ENCODE data around the gene GLRX2. TPM values are rescaled to one million over a fixed set of nuclear protein-coding genes. Genes with fewer than 3 reads are reported as not detected.
A peak's percentile ranks its signal among the peaks of the same experiment; 100 is the strongest.

Gene GLRX2
- total RNA-seq, 4 donors from 2014 or later, result 1.0 to 10.8 (median 6.6) TPM

DNA sequence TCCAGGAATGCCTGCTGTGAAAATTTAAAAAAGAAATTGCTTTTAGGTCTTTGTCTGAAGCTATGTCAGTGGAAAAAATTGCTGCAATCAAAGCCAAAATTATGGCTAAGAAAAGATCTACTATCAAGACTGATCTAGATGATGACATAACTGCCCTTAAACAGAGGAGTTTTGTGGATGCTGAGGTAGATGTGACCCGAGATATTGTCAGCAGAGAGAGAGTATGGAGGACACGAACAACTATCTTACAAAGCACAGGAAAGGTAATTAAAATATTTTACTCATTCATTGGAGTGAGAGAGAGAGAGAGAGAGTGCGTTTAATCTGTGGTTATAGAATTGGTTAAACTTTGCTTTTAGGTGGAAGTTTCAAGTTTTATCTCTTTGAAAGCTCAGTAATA lies 36.6 kb upstream of the GLRX2 start:
- Histone ChIP-seq H3K27ac (no peak overlapping the region), H3K36me3 (no peaks in the 10 kb centered on the region), H3K4me3 (no peak overlapping the region), H3K4me1 (no peaks in the 10 kb centered on the region), H3K27me3 (no peaks in the 10 kb centered on the region), H3K9me3 (no peaks in the 10 kb centered on the region)
- intact Hi-C loops (cut with DNase I; ENCODE audit: low total_unique reads), result no loop called here
- no peak for DNase-seq
- TF ChIP-seq POLR2A (IDR thresholded peaks at IDR 0.05), result no peak
- TF ChIP-seq, protein P1, sequence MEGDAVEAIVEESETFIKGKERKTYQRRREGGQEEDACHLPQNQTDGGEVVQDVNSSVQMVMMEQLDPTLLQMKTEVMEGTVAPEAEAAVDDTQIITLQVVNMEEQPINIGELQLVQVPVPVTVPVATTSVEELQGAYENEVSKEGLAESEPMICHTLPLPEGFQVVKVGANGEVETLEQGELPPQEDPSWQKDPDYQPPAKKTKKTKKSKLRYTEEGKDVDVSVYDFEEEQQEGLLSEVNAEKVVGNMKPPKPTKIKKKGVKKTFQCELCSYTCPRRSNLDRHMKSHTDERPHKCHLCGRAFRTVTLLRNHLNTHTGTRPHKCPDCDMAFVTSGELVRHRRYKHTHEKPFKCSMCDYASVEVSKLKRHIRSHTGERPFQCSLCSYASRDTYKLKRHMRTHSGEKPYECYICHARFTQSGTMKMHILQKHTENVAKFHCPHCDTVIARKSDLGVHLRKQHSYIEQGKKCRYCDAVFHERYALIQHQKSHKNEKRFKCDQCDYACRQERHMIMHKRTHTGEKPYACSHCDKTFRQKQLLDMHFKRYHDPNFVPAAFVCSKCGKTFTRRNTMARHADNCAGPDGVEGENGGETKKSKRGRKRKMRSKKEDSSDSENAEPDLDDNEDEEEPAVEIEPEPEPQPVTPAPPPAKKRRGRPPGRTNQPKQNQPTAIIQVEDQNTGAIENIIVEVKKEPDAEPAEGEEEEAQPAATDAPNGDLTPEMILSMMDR (IDR thresholded peaks at IDR 0.05), result no peak

DNA sequence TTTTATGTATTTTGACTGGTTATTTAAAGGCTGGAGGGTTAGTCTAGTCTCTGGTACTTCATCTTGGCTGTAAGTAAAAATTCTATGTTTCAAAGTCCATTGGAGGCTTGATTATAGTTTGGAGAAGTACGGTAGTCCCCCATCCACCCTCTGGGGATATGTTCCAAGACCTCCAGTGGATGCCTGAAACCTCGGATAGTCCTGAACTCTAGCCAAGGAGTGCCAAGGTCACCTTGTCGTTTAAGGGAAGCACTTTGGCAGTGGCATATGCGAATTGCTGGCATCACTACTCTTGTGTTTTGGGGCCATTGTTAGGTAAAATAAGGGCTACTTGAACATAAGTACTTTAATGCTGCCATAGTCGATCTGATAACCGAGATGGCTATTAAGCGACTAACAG lies 35.0 kb upstream of the GLRX2 start:
- intact Hi-C loops (cut with DNase I; ENCODE audit: low total_unique reads), result no loop called here
- Histone ChIP-seq H3K36me3 (no peaks in the 10 kb centered on the region), H3K27ac (no peak overlapping the region), H3K4me1 (no peaks in the 10 kb centered on the region), H3K27me3 (no peaks in the 10 kb centered on the region), H3K4me3 (no peak overlapping the region), H3K9me3 (no peaks in the 10 kb centered on the region)
- TF ChIP-seq POLR2A (IDR thresholded peaks at IDR 0.05), result no peak
- TF ChIP-seq, protein P1 (IDR thresholded peaks at IDR 0.05), result no peak
- no peak for DNase-seq

DNA sequence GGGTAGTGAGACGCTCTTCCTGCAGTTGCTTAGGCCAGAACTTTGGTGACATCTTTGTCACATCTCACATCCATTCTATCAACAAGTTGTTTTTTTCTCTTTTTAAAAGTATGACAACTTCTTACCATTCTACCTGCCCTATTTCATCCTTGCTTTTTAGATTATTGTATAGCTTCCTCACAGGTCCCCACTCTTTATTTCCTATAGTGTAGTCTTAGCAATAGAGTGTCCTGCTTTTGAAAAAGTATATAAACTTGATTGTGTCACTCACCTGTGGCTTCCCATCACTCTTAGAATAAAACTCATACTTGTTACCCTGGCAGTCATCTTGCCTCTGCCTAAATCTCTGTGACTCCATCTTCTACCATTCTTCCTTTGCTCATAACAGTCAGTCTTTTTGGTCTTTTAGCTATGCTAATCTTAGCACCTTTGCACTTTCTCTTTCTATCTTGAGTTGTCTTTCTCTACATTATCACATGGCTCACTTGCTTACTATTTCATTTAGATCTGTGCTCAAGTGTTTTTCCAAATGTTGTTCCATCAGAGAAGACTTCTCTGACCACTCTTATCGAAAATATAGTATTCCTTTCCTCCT lies 26.1 kb upstream of the GLRX2 start:
- no peak overlapping the region for H3K4me3 ChIP-seq
- TF ChIP-seq, protein P1 (IDR thresholded peaks at IDR 0.05), result no peak
- TF ChIP-seq POLR2A (IDR thresholded peaks at IDR 0.05), result no peak
- H3K4me1 ChIP-seq, result no peaks in the 10 kb centered on the region
- no peaks in the 10 kb centered on the region for H3K27me3 ChIP-seq
- H3K27ac ChIP-seq, result no peak overlapping the region
- no peaks in the 10 kb centered on the region for H3K36me3 ChIP-seq
- H3K9me3 ChIP-seq, result no peaks in the 10 kb centered on the region
- no peak for DNase-seq
- intact Hi-C loops (cut with DNase I; ENCODE audit: low total_unique reads), result no loop called here

DNA sequence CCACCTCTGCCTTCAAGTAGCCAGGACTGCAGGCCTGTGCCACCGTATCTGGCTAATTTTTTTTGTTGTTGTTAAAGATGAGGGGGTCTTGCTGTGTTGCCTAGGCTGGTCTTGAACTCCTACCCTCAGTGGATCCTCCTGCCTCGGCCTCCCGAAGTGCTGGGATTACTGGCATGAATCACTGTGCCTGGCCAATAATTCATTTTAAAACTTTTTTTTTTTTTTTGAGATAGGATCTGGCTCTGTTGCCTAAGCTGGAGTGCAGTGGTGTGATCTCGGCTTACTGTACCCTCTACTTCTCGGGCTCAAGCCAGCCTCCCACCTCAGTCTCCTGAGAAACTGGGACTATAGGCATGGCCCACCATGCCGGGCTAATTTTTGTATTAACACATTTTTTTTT lies 20.2 kb upstream of the GLRX2 start:
- Histone ChIP-seq H3K9me3 (no peaks in the 10 kb centered on the region), H3K4me1 (peaks cover 4 to 6% of the 10 kb centered on the region in 2 donors), H3K4me3 (no peak overlapping the region), H3K27me3 (no peaks in the 10 kb centered on the region), H3K36me3 (no peaks in the 10 kb centered on the region), H3K27ac (no peak overlapping the region)
- intact Hi-C loops (cut with DNase I; ENCODE audit: low total_unique reads), result no loop called here
- DNase-seq, result no peak
- no peak for TF ChIP-seq POLR2A (IDR thresholded peaks at IDR 0.05)
- TF ChIP-seq, protein P1 (IDR thresholded peaks at IDR 0.05), result no peak

GRCh38 chr1:193123751-193124150 lies 18.5 kb upstream of the GLRX2 start:
- H3K27me3 ChIP-seq, result no peaks in the 10 kb centered on the region
- no peak for TF ChIP-seq POLR2A (IDR thresholded peaks at IDR 0.05)
- TF ChIP-seq, protein P1 (IDR thresholded peaks at IDR 0.05), result no peak
- intact Hi-C loops (cut with DNase I; ENCODE audit: low total_unique reads), result no loop called here
- no peaks in the 10 kb centered on the region for H3K36me3 ChIP-seq
- H3K4me1 ChIP-seq, result peaks cover 4 to 6% of the 10 kb centered on the region in 2 donors
- peak overlapping the region in 1 of 2 donors; percentile 70 for H3K4me3 ChIP-seq
- H3K9me3 ChIP-seq, result no peaks in the 10 kb centered on the region
- DNase-seq, result no peak
- no peak overlapping the region for H3K27ac ChIP-seq

Measured in uterus (tissue), 4 donors.